ENCODE measurements around the gene BCOR. TPM values are rescaled to one million over a fixed set of nuclear protein-coding genes. Genes with fewer than 3 reads are reported as not detected.
A peak's percentile ranks its signal among the peaks of the same experiment; 100 is the strongest.

The BCOR gene
- total RNA-seq, 4 donors from 2014 or later = 19.9 to 32.5 (median 26.0) TPM

- Histone ChIP-seq H3K4me1 (peaks cover 26 to 85% (median 46%) of the 10 kb centered on the region in 4 donors), H3K27ac (replicated peaks in 1 of 4) (peak overlapping the region; percentile 83 to 98 (median 96)), H3K27me3 (peaks cover 0 to 20% (median 4%) of the 10 kb centered on the region in 4 donors), H3K4me3 (peak overlapping the region; percentile 59 to 81 (median 68)), H3K36me3 (no peaks in the 10 kb centered on the region), H3K9me3 (no peaks in the 10 kb centered on the region)
- no peak for DNase-seq (ENCODE audit: extremely low spot score)
- TF ChIP-seq EP300 (IDR thresholded peaks at IDR 0.05) (peak; percentile 25), POLR2A (IDR thresholded peaks at IDR 0.05; ENCODE audit: low read depth) (no peak), POLR2AphosphoS5 (IDR thresholded peaks at IDR 0.05) (peak in 1 of 2 donors; percentile 45)
- TF ChIP-seq, protein P1, sequence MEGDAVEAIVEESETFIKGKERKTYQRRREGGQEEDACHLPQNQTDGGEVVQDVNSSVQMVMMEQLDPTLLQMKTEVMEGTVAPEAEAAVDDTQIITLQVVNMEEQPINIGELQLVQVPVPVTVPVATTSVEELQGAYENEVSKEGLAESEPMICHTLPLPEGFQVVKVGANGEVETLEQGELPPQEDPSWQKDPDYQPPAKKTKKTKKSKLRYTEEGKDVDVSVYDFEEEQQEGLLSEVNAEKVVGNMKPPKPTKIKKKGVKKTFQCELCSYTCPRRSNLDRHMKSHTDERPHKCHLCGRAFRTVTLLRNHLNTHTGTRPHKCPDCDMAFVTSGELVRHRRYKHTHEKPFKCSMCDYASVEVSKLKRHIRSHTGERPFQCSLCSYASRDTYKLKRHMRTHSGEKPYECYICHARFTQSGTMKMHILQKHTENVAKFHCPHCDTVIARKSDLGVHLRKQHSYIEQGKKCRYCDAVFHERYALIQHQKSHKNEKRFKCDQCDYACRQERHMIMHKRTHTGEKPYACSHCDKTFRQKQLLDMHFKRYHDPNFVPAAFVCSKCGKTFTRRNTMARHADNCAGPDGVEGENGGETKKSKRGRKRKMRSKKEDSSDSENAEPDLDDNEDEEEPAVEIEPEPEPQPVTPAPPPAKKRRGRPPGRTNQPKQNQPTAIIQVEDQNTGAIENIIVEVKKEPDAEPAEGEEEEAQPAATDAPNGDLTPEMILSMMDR (IDR thresholded peaks at IDR 0.05) = no peak
- intact Hi-C loops (cut with DNase I) = no loop called here
- no CpG with 5 or more reads among the region's 39 CpGs for WGBS
These were observed 6.8 kb upstream of the BCOR start for GRCh38 chrX:40104630-40104984.

DNA sequence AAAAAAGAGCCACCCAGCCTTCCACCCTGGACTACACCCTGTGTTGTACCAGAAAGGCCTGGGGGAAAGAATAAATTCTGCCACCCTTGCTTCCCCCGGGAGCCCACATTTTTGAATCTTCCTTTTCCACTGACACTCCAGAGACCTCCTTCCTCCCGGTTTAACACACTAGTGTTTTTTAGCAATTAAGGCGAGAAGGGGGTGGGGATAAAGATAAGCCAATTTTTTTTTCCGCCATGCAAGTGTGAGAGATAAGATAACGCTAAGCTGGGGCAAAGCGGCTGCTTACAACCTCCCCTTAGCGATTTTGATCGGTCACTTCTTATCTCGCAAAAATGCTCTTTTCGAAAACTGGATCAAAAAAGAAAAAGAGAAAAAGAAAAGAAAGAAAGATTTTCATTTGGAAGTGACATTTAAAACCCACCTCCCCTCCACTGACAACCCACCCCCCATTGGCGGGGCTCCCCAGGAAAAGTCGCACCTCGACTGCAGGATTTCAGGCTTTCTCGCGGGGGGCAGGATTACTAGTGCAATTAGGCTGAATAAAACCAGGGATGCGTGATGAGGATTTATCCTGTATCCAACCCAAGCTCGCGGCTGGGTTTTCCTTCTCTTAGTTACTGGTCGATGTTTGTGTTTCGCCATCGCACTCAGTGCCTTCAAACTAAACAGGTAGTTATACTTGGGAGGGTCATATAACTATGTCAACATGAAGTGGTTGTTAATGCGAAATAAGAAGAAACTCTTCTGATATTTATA is 6.0 kb upstream of the BCOR start:
- Histone ChIP-seq H3K4me1 (peaks cover 31 to 85% (median 53%) of the 10 kb centered on the region in 4 donors), H3K9me3 (no peaks in the 10 kb centered on the region), H3K27me3 (peaks cover 0 to 28% (median 2%) of the 10 kb centered on the region in 4 donors), H3K4me3 (no peak overlapping the region), H3K36me3 (no peaks in the 10 kb centered on the region), H3K27ac (replicated peaks in 1 of 4) (peak overlapping the region in 3 of 4 donors; percentile 7 to 98 (median 97))
- TF ChIP-seq POLR2AphosphoS5 (IDR thresholded peaks at IDR 0.05) = no peak
- TF ChIP-seq, protein P1 (IDR thresholded peaks at IDR 0.05) = no peak
- TF ChIP-seq POLR2A (IDR thresholded peaks at IDR 0.05; ENCODE audit: low read depth) = no peak
- no peak for TF ChIP-seq EP300 (IDR thresholded peaks at IDR 0.05)
- intact Hi-C loops (cut with DNase I) = no loop called here
- no peak for DNase-seq (ENCODE audit: extremely low spot score)
- 52% methylated on average over 22 of the region's 22 CpGs for WGBS

DNA sequence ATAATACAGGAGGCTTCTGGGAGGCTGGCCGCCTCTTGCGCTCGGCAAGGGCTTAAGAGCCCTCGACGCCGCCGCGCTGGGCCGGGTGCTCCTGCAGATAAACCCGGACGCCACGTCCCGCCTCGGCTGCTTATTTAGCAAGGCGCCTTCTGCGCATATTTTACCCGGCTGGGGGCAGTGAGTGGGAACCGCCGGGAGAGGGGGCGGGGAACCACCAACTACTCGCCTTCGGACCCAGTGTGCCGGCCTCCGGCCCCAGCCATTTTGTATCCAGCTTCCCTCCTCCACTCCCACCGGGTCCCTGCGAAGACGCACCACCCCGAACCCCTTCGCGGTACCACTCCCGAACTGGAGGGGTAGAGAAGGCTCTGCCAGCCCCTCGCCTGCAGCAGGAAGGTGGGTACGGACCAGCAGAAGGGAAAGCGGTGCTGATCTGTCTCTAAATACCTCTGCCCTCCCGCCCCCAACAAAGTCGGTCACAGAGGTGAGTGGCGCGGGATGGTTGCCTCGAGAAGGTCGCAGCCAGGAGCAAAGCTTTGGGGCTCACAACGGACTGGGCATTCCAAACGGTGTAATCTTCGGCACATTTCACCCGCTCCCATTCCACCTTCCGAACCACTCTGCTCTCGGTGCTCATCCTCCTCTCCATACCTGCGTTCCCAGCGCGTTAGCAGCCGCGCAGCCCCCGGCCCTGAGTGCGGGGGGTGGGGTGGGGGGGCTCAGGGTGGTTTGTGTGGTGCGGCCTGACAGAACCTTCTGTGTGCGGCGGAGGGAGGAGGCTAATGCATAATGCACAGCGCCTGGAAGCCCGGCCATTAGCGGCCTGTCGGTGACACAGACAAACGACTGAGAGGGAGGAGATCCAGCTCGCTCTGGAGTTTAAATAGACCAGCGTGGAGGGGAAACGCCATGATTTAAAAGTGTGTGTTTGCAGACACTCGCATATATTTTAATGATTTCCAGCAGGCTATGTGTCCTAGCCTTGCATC is 4.9 kb upstream of the BCOR start:
- H3K4me1 ChIP-seq = peaks cover 21 to 85% (median 46%) of the 10 kb centered on the region in 4 donors
- WGBS = 40% methylated on average over 44 of the region's 65 CpGs
- intact Hi-C loops (cut with DNase I) = no loop called here

GRCh38 chrX:40101430-40101802 is 3.7 kb upstream of the BCOR start:
- Histone ChIP-seq H3K27ac (replicated peaks in 1 of 4) (no peak overlapping the region), H3K36me3 (no peaks in the 10 kb centered on the region), H3K4me1 (peaks cover 10 to 85% (median 34%) of the 10 kb centered on the region in 4 donors), H3K9me3 (no peaks in the 10 kb centered on the region), H3K4me3 (no peak overlapping the region), H3K27me3 (peaks cover 0 to 37% (median 2%) of the 10 kb centered on the region in 4 donors)
- TF ChIP-seq POLR2AphosphoS5 (IDR thresholded peaks at IDR 0.05) = no peak
- no peak for TF ChIP-seq POLR2A (IDR thresholded peaks at IDR 0.05; ENCODE audit: low read depth)
- TF ChIP-seq EP300 (IDR thresholded peaks at IDR 0.05) = no peak
- TF ChIP-seq, protein P1 (IDR thresholded peaks at IDR 0.05) = no peak
- WGBS = 46% methylated on average over 9 of the region's 9 CpGs
- intact Hi-C loops (cut with DNase I) = no loop called here
- DNase-seq (ENCODE audit: extremely low spot score) = no peak

More for the DNA sequence above, 4.9 kb upstream of the BCOR start:
- Histone ChIP-seq H3K36me3 (no peaks in the 10 kb centered on the region), H3K27ac (replicated peaks in 1 of 4) (peak overlapping the region in 2 of 4 donors; percentile 7 to 53), H3K27me3 (peaks cover 0 to 31% (median 2%) of the 10 kb centered on the region in 4 donors), H3K9me3 (no peaks in the 10 kb centered on the region), H3K4me3 (no peak overlapping the region)
- no peak for TF ChIP-seq POLR2A (IDR thresholded peaks at IDR 0.05; ENCODE audit: low read depth)
- TF ChIP-seq, protein P1 (IDR thresholded peaks at IDR 0.05) = no peak
- no peak for TF ChIP-seq POLR2AphosphoS5 (IDR thresholded peaks at IDR 0.05)
- no peak for TF ChIP-seq EP300 (IDR thresholded peaks at IDR 0.05)
- DNase-seq (ENCODE audit: extremely low spot score) = no peak

Data from esophagus muscularis mucosa (tissue), 4 donors.